ENCODE data around the gene APOOL.

APOOL gene

GRCh38 chrX:85113746-85114145, 110.1 kb downstream of the APOOL start:
- no peak overlapping the region for H3K27ac ChIP-seq
- TF ChIP-seq CTCF (conservative IDR thresholded peaks at IDR 0.05), result no peak
- no peak for TF ChIP-seq ZFX (IDR thresholded peaks at IDR 0.05)

GRCh38 chrX:85114171-85114570, 110.5 kb downstream of the APOOL start:
- H3K27ac ChIP-seq, result no peak overlapping the region
- TF ChIP-seq ZFX (IDR thresholded peaks at IDR 0.05), result no peak
- TF ChIP-seq CTCF (conservative IDR thresholded peaks at IDR 0.05), result no peak

GRCh38 chrX:85114776-85115175, 111.1 kb downstream of the APOOL start:
- TF ChIP-seq CTCF (conservative IDR thresholded peaks at IDR 0.05), result no peak
- TF ChIP-seq ZFX (IDR thresholded peaks at IDR 0.05), result no peak
- H3K27ac ChIP-seq, result no peak overlapping the region

GRCh38 chrX:85115252-85115651, 111.6 kb downstream of the APOOL start:
- H3K27ac ChIP-seq, result no peak overlapping the region
- no peak for TF ChIP-seq CTCF (conservative IDR thresholded peaks at IDR 0.05)

- TF ChIP-seq CTCF (conservative IDR thresholded peaks at IDR 0.05) (no peak), ZFX (IDR thresholded peaks at IDR 0.05) (no peak)
- no peak overlapping the region for H3K27ac ChIP-seq
These were observed 132.7 kb downstream of the APOOL start for GRCh38 chrX:85136409-85136808.

- no peak overlapping the region for H3K27ac ChIP-seq
- TF ChIP-seq CTCF (conservative IDR thresholded peaks at IDR 0.05) (no peak), ZFX (IDR thresholded peaks at IDR 0.05) (no peak)
These were observed 135.7 kb downstream of the APOOL start for GRCh38 chrX:85139422-85139821.

GRCh38 chrX:85140964-85141363, 137.3 kb downstream of the APOOL start:
- TF ChIP-seq ZFX (IDR thresholded peaks at IDR 0.05), result no peak
- TF ChIP-seq CTCF (conservative IDR thresholded peaks at IDR 0.05), result no peak
- no peak overlapping the region for H3K27ac ChIP-seq

Measured in C4-2B (cell line).